Cardiac fibroblast (primary cell): ENCODE results near the gene NVL.

Source experiments
- DNase-seq, 2 donors: peaks; one replicate each; pipeline versions ENCODE4 v3.0.0 to v3.0.0-alpha.2; 2010; ENCODE audit warnings: low read depth in 2 of 2
- H3K4me3 ChIP-seq, 2 donors: replicated peaks in 1 of 2; 1 replicate in 1 of 2; 2 replicates in 1 of 2; pipeline ENCODE4 v1.5.1; 2011; ENCODE audit warnings: low read depth in 2 of 2, low read length in 2 of 2, mild to moderate bottlenecking in 2 of 2, moderate library complexity in 1 of 2
- TF ChIP-seq, protein P1 (sequence below): IDR thresholded peaks from one replicate; pipeline ENCODE4 v1.5.1; 2011; ENCODE audit warnings: low read depth, mild to moderate bottlenecking, low read length, inconsistent platforms

The NVL gene

GRCh38 chr1:224300346-224300745 lies 29.6 kb downstream of the NVL start:
- H3K4me3 ChIP-seq, result no peak overlapping the region
- TF ChIP-seq, protein P1, sequence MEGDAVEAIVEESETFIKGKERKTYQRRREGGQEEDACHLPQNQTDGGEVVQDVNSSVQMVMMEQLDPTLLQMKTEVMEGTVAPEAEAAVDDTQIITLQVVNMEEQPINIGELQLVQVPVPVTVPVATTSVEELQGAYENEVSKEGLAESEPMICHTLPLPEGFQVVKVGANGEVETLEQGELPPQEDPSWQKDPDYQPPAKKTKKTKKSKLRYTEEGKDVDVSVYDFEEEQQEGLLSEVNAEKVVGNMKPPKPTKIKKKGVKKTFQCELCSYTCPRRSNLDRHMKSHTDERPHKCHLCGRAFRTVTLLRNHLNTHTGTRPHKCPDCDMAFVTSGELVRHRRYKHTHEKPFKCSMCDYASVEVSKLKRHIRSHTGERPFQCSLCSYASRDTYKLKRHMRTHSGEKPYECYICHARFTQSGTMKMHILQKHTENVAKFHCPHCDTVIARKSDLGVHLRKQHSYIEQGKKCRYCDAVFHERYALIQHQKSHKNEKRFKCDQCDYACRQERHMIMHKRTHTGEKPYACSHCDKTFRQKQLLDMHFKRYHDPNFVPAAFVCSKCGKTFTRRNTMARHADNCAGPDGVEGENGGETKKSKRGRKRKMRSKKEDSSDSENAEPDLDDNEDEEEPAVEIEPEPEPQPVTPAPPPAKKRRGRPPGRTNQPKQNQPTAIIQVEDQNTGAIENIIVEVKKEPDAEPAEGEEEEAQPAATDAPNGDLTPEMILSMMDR, result no peak
- DNase-seq, result peak; percentile 58 to 86

DNA sequence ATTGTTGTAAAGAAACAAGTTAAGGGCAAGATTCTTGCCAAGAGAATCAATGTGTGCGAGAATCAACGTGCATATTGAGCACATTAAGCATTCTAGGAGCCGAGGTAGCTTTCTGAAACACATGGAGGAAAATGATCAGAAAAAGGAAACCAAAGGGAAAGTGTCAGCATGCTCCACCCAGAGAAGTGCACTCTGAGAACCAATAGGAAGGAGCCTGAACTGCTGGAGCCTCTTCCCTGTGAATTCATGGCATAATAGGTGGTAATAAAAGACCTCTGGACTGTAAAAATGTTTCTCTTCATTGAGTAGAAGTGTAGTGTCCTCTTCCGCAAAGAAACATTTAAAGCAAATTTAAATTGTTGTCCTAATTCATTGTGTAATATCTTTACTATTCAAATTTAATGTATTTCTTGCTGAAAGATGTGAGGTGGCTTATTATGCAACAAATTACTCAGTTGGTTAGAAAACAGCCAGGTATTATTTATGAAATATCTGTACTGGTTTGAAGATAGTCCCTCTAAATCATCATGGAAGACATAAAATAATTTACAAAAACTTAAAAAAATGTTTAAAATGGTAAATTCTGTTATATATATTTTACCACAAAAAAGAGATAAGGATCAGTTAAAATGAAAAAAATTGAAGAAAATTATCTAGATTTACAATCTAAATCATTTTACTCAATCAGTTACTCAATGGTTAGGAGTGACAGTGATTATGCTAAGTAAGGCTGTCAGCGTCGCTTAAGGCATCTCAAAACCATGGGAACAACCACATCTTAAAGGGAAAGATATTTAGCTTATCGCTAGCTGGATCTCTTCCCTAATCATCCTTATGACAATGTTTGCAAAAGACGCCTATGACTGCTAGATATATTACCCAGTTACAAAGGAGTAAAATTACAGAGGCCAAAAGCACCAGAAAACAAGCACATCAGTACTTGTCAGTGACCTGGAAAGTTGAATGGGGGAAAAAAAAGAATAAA lies 31.3 kb downstream of the NVL start:
- H3K4me3 ChIP-seq, result no peak overlapping the region
- TF ChIP-seq, protein P1, result no peak

DNA sequence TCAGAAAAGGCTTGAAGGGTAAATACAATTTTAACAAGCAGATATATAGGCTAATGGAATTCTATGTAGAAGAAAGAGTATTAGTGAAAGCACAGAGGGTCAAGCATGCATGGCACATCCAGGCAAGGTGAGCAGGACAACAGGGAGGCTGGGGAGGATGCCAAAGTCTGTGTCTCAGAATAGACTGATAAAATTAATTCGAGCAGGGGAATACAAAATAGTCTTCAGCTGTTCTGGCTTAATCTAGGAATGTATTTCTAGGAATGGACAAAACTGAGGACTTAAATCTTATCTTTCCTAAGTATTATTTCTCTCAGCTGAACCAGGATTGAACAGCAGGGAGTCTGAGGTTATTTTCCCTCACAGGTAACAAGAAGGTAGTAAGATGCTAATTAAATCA lies 35.2 kb downstream of the NVL start:
- TF ChIP-seq, protein P1, result no peak
- DNase-seq, result no peak

More for the DNA sequence above, 31.3 kb downstream of the NVL start:
- no peak for DNase-seq

DNA sequence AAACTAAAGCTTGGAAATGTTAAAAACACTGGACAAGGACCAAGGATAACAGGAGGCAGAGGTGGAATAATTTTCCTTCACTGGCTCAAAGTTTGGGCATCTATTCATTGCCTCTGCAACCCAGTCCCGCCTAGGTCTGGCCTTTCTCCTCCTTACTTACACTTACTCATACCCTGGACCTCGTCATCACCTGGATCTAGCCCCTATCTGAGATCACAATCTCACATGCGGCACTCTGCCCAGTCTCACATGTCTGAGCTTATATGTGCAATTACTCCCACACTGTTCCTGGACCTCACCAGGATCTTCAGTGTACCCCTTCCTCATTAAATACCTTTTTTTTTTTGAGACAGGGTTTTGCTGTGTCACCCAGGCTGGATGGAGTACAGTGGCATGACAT lies 37.6 kb downstream of the NVL start:
- DNase-seq, result peak in 1 of 2 donors; percentile 2
- TF ChIP-seq, protein P1, result no peak
- no peak overlapping the region for H3K4me3 ChIP-seq

More for the DNA sequence above, 35.2 kb downstream of the NVL start:
- H3K4me3 ChIP-seq, result no peak overlapping the region

DNA sequence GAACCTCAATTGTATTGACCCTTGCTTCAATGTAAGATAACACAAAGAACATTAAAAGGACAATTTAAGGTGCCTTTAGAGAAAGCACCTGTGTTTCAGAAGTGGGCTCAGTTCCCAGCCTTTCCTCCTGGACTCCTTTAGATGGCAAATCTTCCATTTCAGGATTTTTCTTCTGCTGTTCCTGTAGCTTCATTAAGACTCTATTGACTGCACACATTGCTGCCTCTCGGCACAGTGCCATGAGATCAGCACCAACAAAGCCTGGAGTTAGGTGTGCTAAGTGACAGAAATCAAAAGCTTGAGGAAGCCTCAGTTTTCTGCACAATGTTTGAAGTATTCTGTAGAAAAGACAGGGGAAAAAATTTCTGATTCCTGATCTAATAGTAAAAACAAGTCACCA lies 40.6 kb downstream of the NVL start:
- TF ChIP-seq, protein P1, result no peak
- H3K4me3 ChIP-seq, result no peak overlapping the region
- DNase-seq, result no peak

GRCh38 chr1:224287714-224288113 lies 42.3 kb downstream of the NVL start:
- H3K4me3 ChIP-seq, result no peak overlapping the region
- DNase-seq, result no peak
- TF ChIP-seq, protein P1, result no peak
